ENCODE measurements around the gene CASZ1.

CASZ1 gene

DNA sequence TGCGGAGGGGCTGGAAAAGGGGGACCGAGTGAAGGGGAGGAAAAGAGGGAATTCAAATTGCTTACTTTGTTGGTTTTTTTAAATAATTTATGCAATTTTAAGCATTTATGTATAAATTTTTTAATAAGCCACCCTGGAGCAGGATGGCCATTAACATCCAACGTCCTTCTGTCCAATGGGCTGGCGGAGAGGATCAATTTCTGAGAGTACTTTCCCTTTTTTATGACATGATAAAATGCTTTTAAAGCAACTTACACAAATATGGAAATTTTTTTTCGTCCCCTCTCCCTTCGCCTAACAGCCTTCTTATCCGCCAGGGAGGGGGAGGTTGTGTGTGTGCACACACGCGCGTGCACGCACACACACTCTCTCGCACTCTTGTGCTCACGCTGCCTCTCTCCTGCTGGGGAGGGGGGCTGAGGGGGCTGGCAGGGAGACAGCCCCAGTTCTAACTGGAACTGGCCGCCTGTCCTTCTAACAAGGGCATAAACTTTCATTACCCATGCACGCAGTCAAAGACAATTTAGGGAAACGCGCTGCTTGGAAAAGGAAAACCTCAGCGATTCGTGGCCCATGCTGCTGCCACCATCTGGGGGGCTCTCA lies 123.2 kb downstream of the CASZ1 start:
- Histone ChIP-seq H3K27ac (no peak overlapping the region), H3K27me3 (peaks cover 14% of the 10 kb centered on the region), H3K4me1 (ENCODE audit: control insufficient read depth in 1 of 2, insufficient read depth in 1 of 2, low read depth in 1 of 2, low read length in 1 of 2) (peaks cover 5% of the 10 kb centered on the region in 2 experiments), H3K4me3 (ENCODE audit: low read depth in 1 of 2, low read length in 1 of 2) (no peak overlapping the region), H3K36me3 (no peaks in the 10 kb centered on the region), H3K9me3 (no peaks in the 10 kb centered on the region)
- TF ChIP-seq, protein P1, sequence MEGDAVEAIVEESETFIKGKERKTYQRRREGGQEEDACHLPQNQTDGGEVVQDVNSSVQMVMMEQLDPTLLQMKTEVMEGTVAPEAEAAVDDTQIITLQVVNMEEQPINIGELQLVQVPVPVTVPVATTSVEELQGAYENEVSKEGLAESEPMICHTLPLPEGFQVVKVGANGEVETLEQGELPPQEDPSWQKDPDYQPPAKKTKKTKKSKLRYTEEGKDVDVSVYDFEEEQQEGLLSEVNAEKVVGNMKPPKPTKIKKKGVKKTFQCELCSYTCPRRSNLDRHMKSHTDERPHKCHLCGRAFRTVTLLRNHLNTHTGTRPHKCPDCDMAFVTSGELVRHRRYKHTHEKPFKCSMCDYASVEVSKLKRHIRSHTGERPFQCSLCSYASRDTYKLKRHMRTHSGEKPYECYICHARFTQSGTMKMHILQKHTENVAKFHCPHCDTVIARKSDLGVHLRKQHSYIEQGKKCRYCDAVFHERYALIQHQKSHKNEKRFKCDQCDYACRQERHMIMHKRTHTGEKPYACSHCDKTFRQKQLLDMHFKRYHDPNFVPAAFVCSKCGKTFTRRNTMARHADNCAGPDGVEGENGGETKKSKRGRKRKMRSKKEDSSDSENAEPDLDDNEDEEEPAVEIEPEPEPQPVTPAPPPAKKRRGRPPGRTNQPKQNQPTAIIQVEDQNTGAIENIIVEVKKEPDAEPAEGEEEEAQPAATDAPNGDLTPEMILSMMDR (IDR thresholded peaks at IDR 0.05), result no peak

- Histone ChIP-seq H3K4me3 (ENCODE audit: low read depth in 1 of 2, low read length in 1 of 2) (no peak overlapping the region), H3K36me3 (no peaks in the 10 kb centered on the region), H3K27me3 (peaks cover 14% of the 10 kb centered on the region), H3K4me1 (ENCODE audit: control insufficient read depth in 1 of 2, insufficient read depth in 1 of 2, low read depth in 1 of 2, low read length in 1 of 2) (peaks cover 5% of the 10 kb centered on the region in 2 experiments), H3K9me3 (no peaks in the 10 kb centered on the region), H3K27ac (no peak overlapping the region)
- TF ChIP-seq, protein P1 (IDR thresholded peaks at IDR 0.05), result no peak
These were observed 123.9 kb downstream of the CASZ1 start for GRCh38 chr1:10672343-10673050.

DNA sequence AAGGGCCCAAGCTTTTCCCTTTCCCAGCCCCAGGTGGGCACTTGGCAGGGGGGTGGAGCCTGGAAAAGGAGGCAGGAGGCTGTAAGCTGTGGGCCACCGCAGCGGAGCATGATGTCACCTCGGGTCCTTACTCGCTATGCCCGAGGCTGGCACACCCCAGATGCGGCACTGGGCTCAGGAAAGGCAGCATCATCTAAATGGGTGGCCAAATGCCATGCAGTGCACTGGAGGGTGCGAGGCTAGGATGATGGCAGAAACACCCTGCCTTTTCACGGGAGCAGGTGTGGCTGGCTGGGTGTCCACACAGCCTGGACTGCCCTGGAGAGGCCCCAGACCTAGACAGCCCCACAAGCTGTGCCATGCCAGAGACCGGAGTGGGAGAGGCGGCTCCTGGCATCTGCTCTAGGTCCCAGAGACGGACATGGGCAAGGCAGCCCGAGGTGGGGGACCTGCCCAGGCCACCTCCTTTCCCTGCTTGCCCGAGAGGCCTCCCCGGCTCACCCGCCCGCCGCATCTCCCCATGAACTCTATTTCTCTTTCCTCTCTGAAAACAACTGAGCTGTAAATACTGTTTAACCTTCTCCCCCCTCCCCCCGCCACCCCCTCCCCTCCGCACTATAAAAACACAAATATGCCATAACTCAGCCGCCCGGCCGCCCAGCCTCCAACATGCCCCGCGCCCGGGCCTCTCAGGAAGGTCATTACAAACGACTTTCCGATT lies 124.7 kb downstream of the CASZ1 start:
- H3K27ac ChIP-seq, result no peak overlapping the region
- no peaks in the 10 kb centered on the region for H3K9me3 ChIP-seq
- H3K36me3 ChIP-seq, result no peaks in the 10 kb centered on the region
- H3K27me3 ChIP-seq, result peaks cover 14% of the 10 kb centered on the region
- TF ChIP-seq, protein P1 (IDR thresholded peaks at IDR 0.05), result no peak
- no peak overlapping the region for H3K4me3 ChIP-seq (ENCODE audit: low read depth in 1 of 2, low read length in 1 of 2)
- peaks cover 5% of the 10 kb centered on the region in 2 experiments for H3K4me1 ChIP-seq (ENCODE audit: control insufficient read depth in 1 of 2, insufficient read depth in 1 of 2, low read depth in 1 of 2, low read length in 1 of 2)

DNA sequence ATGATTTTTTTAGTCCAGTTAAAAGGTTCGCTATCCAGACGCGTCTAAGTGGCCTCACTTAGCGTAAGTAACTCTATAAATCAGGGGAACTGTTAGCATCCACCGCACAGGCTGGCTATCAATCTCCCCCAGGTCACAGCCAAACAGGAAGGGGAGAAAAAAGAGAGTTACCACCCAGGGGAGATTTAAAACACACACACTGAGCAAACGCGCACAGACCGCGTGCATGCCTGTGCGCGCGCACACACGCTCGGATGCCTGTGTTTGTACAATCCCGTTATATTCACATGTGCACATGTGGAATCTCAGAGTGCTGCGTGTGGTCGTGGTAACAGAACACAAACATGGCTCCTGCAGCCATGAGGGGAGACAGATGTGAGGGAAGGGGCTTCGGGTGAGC lies 125.4 kb downstream of the CASZ1 start:
- Histone ChIP-seq H3K9me3 (no peaks in the 10 kb centered on the region), H3K27ac (no peak overlapping the region), H3K27me3 (peaks cover 14% of the 10 kb centered on the region), H3K36me3 (no peaks in the 10 kb centered on the region), H3K4me3 (ENCODE audit: low read depth in 1 of 2, low read length in 1 of 2) (no peak overlapping the region), H3K4me1 (ENCODE audit: control insufficient read depth in 1 of 2, insufficient read depth in 1 of 2, low read depth in 1 of 2, low read length in 1 of 2) (peaks cover 5% of the 10 kb centered on the region in 2 experiments)
- TF ChIP-seq, protein P1 (IDR thresholded peaks at IDR 0.05), result no peak

DNA sequence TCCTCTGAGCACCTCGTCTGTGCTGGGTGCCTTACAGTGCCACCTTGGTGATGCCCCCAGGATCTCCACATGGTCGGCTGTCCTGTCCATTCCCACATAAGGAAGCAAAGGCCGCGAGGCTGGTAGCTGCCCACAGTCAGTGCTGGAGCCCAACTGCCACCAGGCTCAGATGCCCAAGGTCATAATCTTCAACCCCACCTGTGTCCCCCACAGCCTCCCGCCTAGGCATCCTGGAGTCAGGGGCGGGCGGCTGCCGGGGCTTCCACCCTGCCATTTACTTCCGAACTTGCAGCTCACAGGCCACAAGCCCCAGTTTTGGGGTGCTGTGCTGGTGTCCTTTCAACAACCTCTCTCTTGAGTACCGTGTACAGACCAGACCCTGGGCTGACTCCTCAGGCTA lies 126.3 kb downstream of the CASZ1 start:
- no peak overlapping the region for H3K4me3 ChIP-seq (ENCODE audit: low read depth in 1 of 2, low read length in 1 of 2)
- no peak overlapping the region for H3K27ac ChIP-seq
- H3K27me3 ChIP-seq, result peaks cover 14% of the 10 kb centered on the region
- TF ChIP-seq, protein P1 (IDR thresholded peaks at IDR 0.05), result no peak
- H3K9me3 ChIP-seq, result no peaks in the 10 kb centered on the region
- peaks cover 3% of the 10 kb centered on the region for H3K36me3 ChIP-seq
- peaks cover 5% of the 10 kb centered on the region in 2 experiments for H3K4me1 ChIP-seq (ENCODE audit: control insufficient read depth in 1 of 2, insufficient read depth in 1 of 2, low read depth in 1 of 2, low read length in 1 of 2)
